ENCODE results near the gene UGGT2.

UGGT2 gene, protein sequence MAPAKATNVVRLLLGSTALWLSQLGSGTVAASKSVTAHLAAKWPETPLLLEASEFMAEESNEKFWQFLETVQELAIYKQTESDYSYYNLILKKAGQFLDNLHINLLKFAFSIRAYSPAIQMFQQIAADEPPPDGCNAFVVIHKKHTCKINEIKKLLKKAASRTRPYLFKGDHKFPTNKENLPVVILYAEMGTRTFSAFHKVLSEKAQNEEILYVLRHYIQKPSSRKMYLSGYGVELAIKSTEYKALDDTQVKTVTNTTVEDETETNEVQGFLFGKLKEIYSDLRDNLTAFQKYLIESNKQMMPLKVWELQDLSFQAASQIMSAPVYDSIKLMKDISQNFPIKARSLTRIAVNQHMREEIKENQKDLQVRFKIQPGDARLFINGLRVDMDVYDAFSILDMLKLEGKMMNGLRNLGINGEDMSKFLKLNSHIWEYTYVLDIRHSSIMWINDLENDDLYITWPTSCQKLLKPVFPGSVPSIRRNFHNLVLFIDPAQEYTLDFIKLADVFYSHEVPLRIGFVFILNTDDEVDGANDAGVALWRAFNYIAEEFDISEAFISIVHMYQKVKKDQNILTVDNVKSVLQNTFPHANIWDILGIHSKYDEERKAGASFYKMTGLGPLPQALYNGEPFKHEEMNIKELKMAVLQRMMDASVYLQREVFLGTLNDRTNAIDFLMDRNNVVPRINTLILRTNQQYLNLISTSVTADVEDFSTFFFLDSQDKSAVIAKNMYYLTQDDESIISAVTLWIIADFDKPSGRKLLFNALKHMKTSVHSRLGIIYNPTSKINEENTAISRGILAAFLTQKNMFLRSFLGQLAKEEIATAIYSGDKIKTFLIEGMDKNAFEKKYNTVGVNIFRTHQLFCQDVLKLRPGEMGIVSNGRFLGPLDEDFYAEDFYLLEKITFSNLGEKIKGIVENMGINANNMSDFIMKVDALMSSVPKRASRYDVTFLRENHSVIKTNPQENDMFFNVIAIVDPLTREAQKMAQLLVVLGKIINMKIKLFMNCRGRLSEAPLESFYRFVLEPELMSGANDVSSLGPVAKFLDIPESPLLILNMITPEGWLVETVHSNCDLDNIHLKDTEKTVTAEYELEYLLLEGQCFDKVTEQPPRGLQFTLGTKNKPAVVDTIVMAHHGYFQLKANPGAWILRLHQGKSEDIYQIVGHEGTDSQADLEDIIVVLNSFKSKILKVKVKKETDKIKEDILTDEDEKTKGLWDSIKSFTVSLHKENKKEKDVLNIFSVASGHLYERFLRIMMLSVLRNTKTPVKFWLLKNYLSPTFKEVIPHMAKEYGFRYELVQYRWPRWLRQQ (N-terminal part only)

GRCh38 chr13:96053003-96053703 is at the start of gene UGGT2:
TSS of gene UGGT2 (minus strand) at chr13:96053401. CDS start at chr13:96053312, 89 bp downstream.
- Histone ChIP-seq H3K9ac (ENCODE audit: low read depth, low read length) (peak within 1 kb of the TSS; percentile 74), H3K4me1 (ENCODE audit: insufficient read depth, low read length) (no peaks in the 10 kb centered on the region), H3K9me3 (ENCODE audit: control insufficient read depth, insufficient read depth, low read length) (no peaks in the 10 kb centered on the region), H3K36me3 (ENCODE audit: insufficient read depth, low read length) (no peaks in the 10 kb centered on the region)

DNA sequence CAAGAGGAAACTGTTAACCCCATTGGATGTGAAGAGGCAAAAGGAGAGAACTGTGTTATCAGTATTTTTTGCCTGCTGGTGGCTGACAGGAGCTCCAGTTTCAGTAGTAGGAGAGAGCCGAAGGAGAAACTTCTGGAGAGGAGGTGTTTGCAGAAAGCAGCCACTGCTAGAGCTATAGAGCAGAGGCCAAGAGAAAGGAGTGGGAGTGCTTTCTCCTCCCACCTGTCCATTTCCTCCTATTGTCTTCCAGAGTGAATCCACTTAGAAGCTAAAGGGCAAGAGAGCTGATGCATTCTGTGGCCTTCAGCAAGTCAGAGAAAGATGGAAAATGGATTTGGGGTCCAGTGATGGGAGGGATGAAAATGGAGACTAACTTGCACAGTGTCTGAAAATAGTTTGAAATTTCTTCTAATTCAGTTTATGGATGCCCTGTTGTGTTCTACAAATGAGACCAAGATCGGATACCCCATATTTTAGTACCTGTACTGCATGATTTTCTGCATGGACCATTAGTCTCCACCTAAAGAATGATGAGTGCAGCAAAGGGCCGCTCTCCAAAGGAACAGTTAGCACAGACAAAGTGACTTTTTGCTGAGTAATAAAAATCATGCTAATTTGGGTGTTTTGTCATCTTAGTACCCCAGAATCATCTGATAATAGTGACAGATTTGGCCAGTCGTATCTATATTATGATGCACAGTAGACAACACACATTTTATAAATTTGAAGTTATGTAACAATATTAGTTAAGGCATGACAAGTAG is 47.4 kb upstream of the UGGT2 start:
- Histone ChIP-seq H3K9ac (ENCODE audit: low read depth, low read length) (no peak overlapping the region), H3K4me1 (ENCODE audit: insufficient read depth, low read length) (peaks cover 9% of the 10 kb centered on the region; the same call in 1 of the 2 replicates), H3K36me3 (ENCODE audit: insufficient read depth, low read length) (no peaks in the 10 kb centered on the region), H3K9me3 (ENCODE audit: control insufficient read depth, insufficient read depth, low read length) (0 out of 2 replicates have a peak, but pooled peaks cover under 1% of the 10 kb centered on the region)

GRCh38 chr13:96093296-96094006 is 40.2 kb upstream of the UGGT2 start:
- Histone ChIP-seq H3K4me1 (ENCODE audit: insufficient read depth, low read length) (no peaks in the 10 kb centered on the region), H3K9ac (ENCODE audit: low read depth, low read length) (no peak overlapping the region)

GRCh38 chr13:96091164-96092117 is 38.2 kb upstream of the UGGT2 start:
- Histone ChIP-seq H3K9me3 (ENCODE audit: control insufficient read depth, insufficient read depth, low read length) (no peaks in the 10 kb centered on the region), H3K36me3 (ENCODE audit: insufficient read depth, low read length) (no peaks in the 10 kb centered on the region), H3K4me1 (ENCODE audit: insufficient read depth, low read length) (no peaks in the 10 kb centered on the region; the same call in 1 of the 2 replicates), H3K9ac (ENCODE audit: low read depth, low read length) (peak overlapping the region; percentile 59)

More at GRCh38 chr13:96093296-96094006, 40.2 kb upstream of the UGGT2 start:
- Histone ChIP-seq H3K9me3 (ENCODE audit: control insufficient read depth, insufficient read depth, low read length) (no peaks in the 10 kb centered on the region), H3K36me3 (ENCODE audit: insufficient read depth, low read length) (no peaks in the 10 kb centered on the region)

DNA sequence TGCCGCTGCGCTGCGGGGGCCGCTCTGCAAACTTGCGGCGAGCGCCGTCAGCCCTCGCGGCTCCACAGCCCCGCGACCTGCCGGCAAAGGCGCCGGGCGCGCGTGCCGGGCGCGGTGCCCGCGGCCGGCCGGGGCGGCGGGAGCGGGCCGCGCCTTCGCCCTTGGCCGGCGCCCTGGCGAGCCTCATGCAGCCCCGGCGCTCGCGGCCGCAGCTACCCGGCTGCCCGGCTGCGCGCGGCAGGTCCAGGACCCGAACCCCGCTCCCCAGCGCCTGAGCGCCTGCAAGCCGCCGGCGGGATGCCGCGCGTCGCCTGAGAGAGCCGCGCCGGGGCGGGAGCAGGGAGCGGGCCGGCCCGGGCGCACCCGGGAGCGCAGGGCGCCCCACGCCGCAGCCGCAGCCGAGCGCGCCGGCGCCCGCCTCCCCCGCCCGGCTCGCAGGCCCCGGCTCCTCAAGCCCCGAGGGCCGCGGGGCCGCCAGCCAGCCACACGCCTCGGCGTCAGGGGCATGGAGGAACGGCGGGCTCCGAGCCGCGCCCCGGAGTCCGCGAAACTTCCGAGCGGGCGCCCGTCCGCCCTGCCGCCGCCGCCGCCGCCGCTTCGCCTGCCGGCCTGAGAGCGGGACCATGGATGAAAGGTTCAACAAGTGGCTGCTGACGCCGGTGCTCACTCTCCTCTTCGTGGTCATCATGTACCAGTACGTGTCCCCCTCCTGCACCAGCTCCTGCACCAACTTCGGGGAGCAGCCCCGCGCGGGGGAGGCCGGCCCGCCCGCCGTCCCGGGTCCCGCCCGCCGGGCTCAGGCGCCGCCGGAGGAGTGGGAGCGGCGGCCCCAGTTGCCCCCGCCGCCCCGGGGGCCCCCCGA is 37.3 kb upstream of the UGGT2 start:
- Histone ChIP-seq H3K9ac (ENCODE audit: low read depth, low read length) (peak overlapping the region; percentile 59; the same call in 1 of the 2 replicates), H3K9me3 (ENCODE audit: control insufficient read depth, insufficient read depth, low read length) (no peaks in the 10 kb centered on the region), H3K36me3 (ENCODE audit: insufficient read depth, low read length) (no peaks in the 10 kb centered on the region), H3K4me1 (ENCODE audit: insufficient read depth, low read length) (no peaks in the 10 kb centered on the region; the same call in 1 of the 2 replicates)

- H3K9ac ChIP-seq (ENCODE audit: low read depth, low read length), result peak within 1 kb of the TSS; percentile 59; the same call in 1 of the 2 replicates
These were observed 36.6 kb upstream of the UGGT2 start, which contains the start of gene HS6ST3 for GRCh38 chr13:96089749-96090239. TSS of gene HS6ST3 (plus strand) at chr13:96090107.

DNA sequence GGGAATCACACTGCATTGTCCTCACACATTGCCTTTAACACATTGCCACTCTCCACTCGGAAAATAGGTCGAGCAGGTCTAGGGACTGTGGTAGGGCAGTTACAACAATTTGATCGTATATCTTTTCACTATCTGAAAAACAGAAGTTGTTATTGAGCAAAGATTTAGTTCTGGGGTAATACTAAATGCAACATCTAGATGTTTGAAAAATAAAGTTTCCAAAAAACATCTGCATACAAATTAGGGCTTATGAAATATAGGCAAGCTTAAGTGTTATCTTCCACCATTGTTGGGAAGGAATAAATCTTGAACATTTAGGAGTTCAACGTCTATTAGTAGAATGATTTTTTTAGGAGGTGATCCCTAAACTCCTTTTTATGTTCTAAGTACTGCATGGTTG is 35.9 kb upstream of the UGGT2 start:
- no peaks in the 10 kb centered on the region for H3K9me3 ChIP-seq (ENCODE audit: control insufficient read depth, insufficient read depth, low read length)
- H3K9ac ChIP-seq (ENCODE audit: low read depth, low read length), result no peak overlapping the region
- H3K36me3 ChIP-seq (ENCODE audit: insufficient read depth, low read length), result no peaks in the 10 kb centered on the region
- H3K4me1 ChIP-seq (ENCODE audit: insufficient read depth, low read length), result no peaks in the 10 kb centered on the region; the same call in 1 of the 2 replicates

More at GRCh38 chr13:96089749-96090239, 36.6 kb upstream of the UGGT2 start, which contains the start of gene HS6ST3:
- Histone ChIP-seq H3K4me1 (ENCODE audit: insufficient read depth, low read length) (no peaks in the 10 kb centered on the region; the same call in 1 of the 2 replicates), H3K9me3 (ENCODE audit: control insufficient read depth, insufficient read depth, low read length) (no peaks in the 10 kb centered on the region), H3K36me3 (ENCODE audit: insufficient read depth, low read length) (no peaks in the 10 kb centered on the region)

- H3K36me3 ChIP-seq (ENCODE audit: insufficient read depth, low read length), result no peaks in the 10 kb centered on the region
- H3K9ac ChIP-seq (ENCODE audit: low read depth, low read length), result no peak overlapping the region
- no peaks in the 10 kb centered on the region; the same call in 1 of the 2 replicates for H3K4me1 ChIP-seq (ENCODE audit: insufficient read depth, low read length)
These were observed 33.5 kb upstream of the UGGT2 start for GRCh38 chr13:96086736-96087135.

DNA sequence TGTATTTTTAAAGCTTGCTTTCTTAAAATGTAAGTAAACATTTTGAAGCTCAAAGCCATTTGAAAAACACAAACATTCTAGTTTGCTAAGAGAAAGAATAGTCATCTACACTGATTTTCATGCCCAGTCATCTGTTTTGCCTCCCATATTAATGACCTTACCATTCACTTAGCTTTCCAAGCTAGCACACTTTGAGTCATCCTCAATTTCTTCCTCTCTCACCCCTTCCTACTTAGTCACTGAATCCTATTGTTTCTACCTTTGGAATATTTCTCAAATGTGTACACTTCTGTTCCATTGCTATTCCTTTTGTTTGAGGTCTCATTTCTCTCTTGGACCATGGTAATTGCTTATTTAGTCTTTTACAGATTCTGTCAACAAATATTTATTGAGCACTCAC is 29.4 kb upstream of the UGGT2 start:
- Histone ChIP-seq H3K9ac (ENCODE audit: low read depth, low read length) (no peak overlapping the region), H3K9me3 (ENCODE audit: control insufficient read depth, insufficient read depth, low read length) (no peaks in the 10 kb centered on the region), H3K4me1 (ENCODE audit: insufficient read depth, low read length) (no peaks in the 10 kb centered on the region; the same call in 1 of the 2 replicates), H3K36me3 (ENCODE audit: insufficient read depth, low read length) (no peaks in the 10 kb centered on the region)

More at GRCh38 chr13:96086736-96087135, 33.5 kb upstream of the UGGT2 start:
- H3K9me3 ChIP-seq (ENCODE audit: control insufficient read depth, insufficient read depth, low read length), result no peaks in the 10 kb centered on the region

DNA sequence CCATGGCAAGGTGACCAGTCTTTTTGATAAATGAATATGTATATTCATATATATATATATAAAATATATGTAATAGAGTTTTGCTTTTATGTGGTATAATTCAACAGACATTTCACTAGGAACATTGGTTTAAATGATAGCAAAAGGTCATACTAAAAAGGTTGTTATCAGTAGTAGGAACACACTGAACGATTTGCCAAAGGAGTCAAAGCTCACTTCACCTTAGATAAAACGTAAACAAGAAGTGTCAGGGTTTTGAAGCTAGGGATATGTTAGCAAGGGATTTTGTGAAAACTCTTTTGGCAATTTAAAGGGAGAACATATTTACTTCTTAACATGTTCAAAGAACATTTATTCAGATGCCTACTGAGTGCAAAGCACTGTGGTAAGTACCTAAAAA is 28.7 kb upstream of the UGGT2 start:
- Histone ChIP-seq H3K36me3 (ENCODE audit: insufficient read depth, low read length) (no peaks in the 10 kb centered on the region), H3K9ac (ENCODE audit: low read depth, low read length) (no peak overlapping the region), H3K4me1 (ENCODE audit: insufficient read depth, low read length) (no peaks in the 10 kb centered on the region; the same call in 1 of the 2 replicates), H3K9me3 (ENCODE audit: control insufficient read depth, insufficient read depth, low read length) (no peaks in the 10 kb centered on the region)
